GM23248 (cell line): ENCODE measurements around the gene VRK3.

Experiments
- EZH2 ChIP-seq: fragments of 200-600 bp; sonication (generic); IDR thresholded peaks from 2 replicates; pipeline ENCODE4 v1.6.1; 2018; ENCODE audit warnings: antibody characterized with exemption, mild to moderate bottlenecking; ENCODE audit not compliant: insufficient read depth, poor library complexity, severe bottlenecking
- EZH2phosphoT487 ChIP-seq: fragments of 200-600 bp; sonication (generic); IDR thresholded peaks from 2 replicates; pipeline ENCODE4 v1.6.1; 2018; ENCODE audit warnings: antibody characterized with exemption, moderate library complexity, mild to moderate bottlenecking, low read depth; ENCODE audit not compliant: insufficient read depth

- TF ChIP-seq EZH2 (no peak), EZH2phosphoT487 (no peak)
Measured at GRCh38 chr19:50050406-50051227, 25.4 kb upstream of the VRK3 start.
